OCI-LY7 (cell line): ENCODE measurements around the gene SLC29A1. TPM values are rescaled to one million over a fixed set of nuclear protein-coding genes. Genes with fewer than 3 reads are reported as not detected.

Experiments
- Bru-seq: library from RNA; stranded (reverse); fragments of 400-500 nt; gene quantifications from one replicate; lab custom pipeline; 2021; lab: Mats Ljungman, UMichigan
- BruChase-seq, 2 experiments: library from RNA; stranded (reverse); fragments of 400-500 nt; gene quantifications; one replicate each; lab custom pipeline; 2021; lab: Mats Ljungman, UMichigan
- BruUV-seq: library from RNA; stranded (reverse); fragments of 400-500 nt; replicated peaks from 2 replicates; lab custom pipeline; 2021; lab: Mats Ljungman, UMichigan
- CTCF ChIA-PET: fragments of 300-600 bp; sonication (Branson Sonifier 250); formaldehyde crosslinking; loops from one replicate; lab custom pipeline; 2022; ENCODE audit warnings: antibody characterized with exemption; ENCODE audit not compliant: unreplicated experiment; lab: Charles Lee
- POLR2A ChIA-PET: fragments of 300-600 bp; sonication (Branson Sonifier 250); formaldehyde crosslinking; loops from one replicate; lab custom pipeline; 2022; ENCODE audit warnings: antibody characterized with exemption; lab: Charles Lee
- DNase-seq: peaks from one replicate; pipeline ENCODE4 v3.0.0-alpha.2; 2015; ENCODE audit warnings: low spot score
- H2AFZ ChIP-seq: fragments of 200-600 bp; sonication (generic), shearing (Covaris generic); 2 replicates; pipeline ENCODE4 v1.6.1; 2014; ENCODE audit warnings: mild to moderate bottlenecking, antibody characterized with exemption, low read length, moderate library complexity
- H3K27ac ChIP-seq: fragments of 200-600 bp; sonication (generic); 2 replicates; pipeline ENCODE4 v1.5.1; 2014; ENCODE audit warnings: mixed run types, low read depth, mild to moderate bottlenecking, moderate library complexity, low read length, inconsistent platforms; ENCODE audit not compliant: poor library complexity, severe bottlenecking
- H3K36me3 ChIP-seq: fragments of 200-600 bp; sonication (generic); 2 replicates; pipeline ENCODE4 v1.6.1; 2014; ENCODE audit warnings: mild to moderate bottlenecking, antibody characterized with exemption, low read length, moderate library complexity, mixed read lengths; ENCODE audit not compliant: insufficient read depth
- H3K4me1 ChIP-seq: fragments of 200-600 bp; sonication (generic); 2 replicates; pipeline ENCODE4 v1.5.1; 2014; ENCODE audit warnings: mild to moderate bottlenecking, low read length; ENCODE audit not compliant: insufficient read depth, poor library complexity, severe bottlenecking
- H3K4me2 ChIP-seq: fragments of 200-600 bp; sonication (generic); 2 replicates; pipeline ENCODE4 v1.6.1; 2014; ENCODE audit warnings: mild to moderate bottlenecking, low read length
- H3K4me3 ChIP-seq: fragments of 200-600 bp; sonication (generic); 2 replicates; pipeline ENCODE4 v1.5.1; 2014; ENCODE audit warnings: mild to moderate bottlenecking, low read depth, low read length; ENCODE audit not compliant: poor library complexity, severe bottlenecking
- H3K79me2 ChIP-seq: fragments of 200-600 bp; sonication (generic); 2 replicates; pipeline ENCODE4 v1.6.1; 2016; ENCODE audit warnings: low read depth, mild to moderate bottlenecking, low read length, moderate library complexity, mixed read lengths; ENCODE audit not compliant: insufficient read depth
- H3K9me2 ChIP-seq: fragments of 200-600 bp; sonication (generic); 2 replicates; pipeline ENCODE4 v1.6.1; 2016; ENCODE audit warnings: mild to moderate bottlenecking, low read length, mixed read lengths; ENCODE audit not compliant: insufficient read depth
- H3K9me3 ChIP-seq: fragments of 200-600 bp; sonication (generic); 2 replicates; pipeline ENCODE4 v1.6.1; 2014; ENCODE audit warnings: mild to moderate bottlenecking, mixed run types, low read length, mixed read lengths
- H4K20me1 ChIP-seq: fragments of 200-600 bp; sonication (generic); 2 replicates; pipeline ENCODE4 v1.6.1; 2014; ENCODE audit warnings: mild to moderate bottlenecking, antibody characterized with exemption, low read length, moderate library complexity, mixed read lengths; ENCODE audit not compliant: insufficient read depth
- EZH2phosphoT487 ChIP-seq: fragments of 200-600 bp; sonication (generic); IDR thresholded peaks from 2 replicates; pipeline ENCODE4 v1.6.1; 2018; ENCODE audit warnings: low read depth, borderline replicate concordance, mild to moderate bottlenecking, mixed run types, antibody characterized with exemption, low read length, moderate library complexity, mixed read lengths
- intact Hi-C: fragments of 100-400 bp; cut with micrococcal nuclease; formaldehyde crosslinking; loops from one replicate; pipeline ENCODE4 v1.10.0; 2022; ENCODE audit not compliant: unreplicated experiment
- long read RNA-seq: library from polyadenylated mRNA; stranded (forward); transcript quantifications from one replicate; pipeline ENCODE4 v2.0.0, GENCODE V29; 2022
- total RNA-seq, 2 experiments: library from RNA; depleted of rRNA in 1 of 2; stranded (reverse); fragments of >200 nt in 1 of 2; shearing (Covaris generic) in 1 of 2; gene quantifications; 2 replicates each; pipeline ENCODE4 v1.2.3, GENCODE V29; 2014 to 2022
- TF ChIP-seq, protein P1 (sequence below): fragments of 200-600 bp; sonication (generic); conservative IDR thresholded peaks from 2 replicates; pipeline ENCODE4 v1.5.1; 2014; ENCODE audit warnings: mild to moderate bottlenecking, antibody characterized with exemption, low read length, moderate library complexity, mixed read lengths

The SLC29A1 gene
- 51.5 and 52.6 TPM in 2 replicates for total RNA-seq (2014; rRNA removed; shearing (Covaris generic))
- 54.1 and 64.6 TPM in 2 replicates for total RNA-seq (2022)
- Bru-seq, nascent RNA, result percentile 58 among the genes with signal in this experiment
- BruChase-seq, experiment 1, labeled RNA remaining after a 6-hour chase, result percentile 64 among the genes with signal in this experiment
- percentile 73 among the genes with signal in this experiment for BruChase-seq, experiment 2, labeled RNA remaining after a 2-hour chase
- long read RNA-seq, transcript SLC29A1-209 (13 exons, 2,318 nt), result minor isoform, 5 of 200 reads
- long read RNA-seq, transcript SLC29A1-206 (13 exons, 2,183 nt), result major isoform, 66 of 200 reads
- long read RNA-seq, partial matches to known transcripts, result 9 of 200 reads
- long read RNA-seq, other reads (novel, unspliced or antisense), result 117 of 200 reads

DNA sequence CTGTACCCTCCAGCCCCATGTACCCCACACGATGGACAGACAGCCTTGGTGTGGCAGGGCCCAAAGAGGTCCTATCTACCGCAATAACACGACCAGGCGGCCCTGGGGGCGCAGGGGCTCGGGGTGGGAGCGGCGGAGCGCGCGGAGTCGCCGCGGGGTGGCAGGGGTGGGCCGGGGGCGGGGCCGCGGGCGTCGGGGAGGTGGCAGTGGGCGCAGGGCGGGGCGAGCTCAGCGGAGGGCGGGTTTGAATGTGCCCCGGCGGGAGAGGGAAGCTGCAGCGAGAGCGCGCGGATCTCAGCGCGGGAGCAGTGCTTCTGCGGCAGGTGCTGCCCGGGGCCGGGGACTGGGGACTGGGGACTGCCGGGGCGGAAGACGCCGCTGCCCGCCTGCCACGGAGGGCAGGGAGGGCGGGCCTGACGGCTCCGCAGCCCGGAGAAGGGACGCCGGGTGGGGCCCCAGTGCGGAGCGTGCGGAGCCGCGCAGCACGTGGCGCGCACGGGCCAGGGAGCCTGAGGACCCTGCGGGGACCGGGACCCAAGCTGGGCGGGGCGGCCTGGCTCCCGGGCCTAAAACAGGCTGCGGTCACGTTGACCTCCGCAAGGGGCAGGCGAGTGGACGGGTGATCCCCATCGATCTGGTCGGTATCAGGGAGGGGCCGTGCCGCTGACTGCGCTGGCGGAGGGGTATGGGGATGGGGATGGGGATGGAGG is at the start of gene SLC29A1:
SLC29A1 (plus strand) TSS at position 277 of the 710 bp plus-strand sequence. CDS start 3,719 bp downstream, outside the sequence.
- BruUV-seq, result no TSS peak
- Histone ChIP-seq H3K79me2 (peaks cover 27% of the 10 kb centered on the region), H3K9me2 (no peaks in the 10 kb centered on the region), H3K36me3 (peaks cover 12% of the 10 kb centered on the region), H3K4me3 (peak within 1 kb of the TSS; percentile 83), H4K20me1 (peaks cover 10% of the 10 kb centered on the region), H3K4me1 (peaks cover 65% of the 10 kb centered on the region), H3K4me2 (peak within 1 kb of the TSS; percentile 99), H3K9me3 (no peaks in the 10 kb centered on the region), H2AFZ (peak within 1 kb of the TSS; percentile 67), H3K27ac (peak within 1 kb of the TSS; percentile 71)
- peak; percentile 91 for DNase-seq
- CTCF ChIA-PET, result interaction anchor here (0.9 to 2.5 kb wide), 5 partner anchors 12 to 33 kb away, joined by 3 to 15 read pairs (median 4); no protein-coding TSS in a partner anchor
- intact Hi-C loops, result loop anchor here (1.0 to 10.0 kb wide), 5 partner anchors 14 to 519 kb away; partner anchors contain the start of genes HSP90AB1, NFKBIE and VEGFA
- POLR2A ChIA-PET, result interaction anchor here (0.6 to 3.9 kb wide), 8 partner anchors 9 to 129 kb away, joined by 3 to 15 read pairs (median 4); no protein-coding TSS in a partner anchor
- TF ChIP-seq, protein P1, sequence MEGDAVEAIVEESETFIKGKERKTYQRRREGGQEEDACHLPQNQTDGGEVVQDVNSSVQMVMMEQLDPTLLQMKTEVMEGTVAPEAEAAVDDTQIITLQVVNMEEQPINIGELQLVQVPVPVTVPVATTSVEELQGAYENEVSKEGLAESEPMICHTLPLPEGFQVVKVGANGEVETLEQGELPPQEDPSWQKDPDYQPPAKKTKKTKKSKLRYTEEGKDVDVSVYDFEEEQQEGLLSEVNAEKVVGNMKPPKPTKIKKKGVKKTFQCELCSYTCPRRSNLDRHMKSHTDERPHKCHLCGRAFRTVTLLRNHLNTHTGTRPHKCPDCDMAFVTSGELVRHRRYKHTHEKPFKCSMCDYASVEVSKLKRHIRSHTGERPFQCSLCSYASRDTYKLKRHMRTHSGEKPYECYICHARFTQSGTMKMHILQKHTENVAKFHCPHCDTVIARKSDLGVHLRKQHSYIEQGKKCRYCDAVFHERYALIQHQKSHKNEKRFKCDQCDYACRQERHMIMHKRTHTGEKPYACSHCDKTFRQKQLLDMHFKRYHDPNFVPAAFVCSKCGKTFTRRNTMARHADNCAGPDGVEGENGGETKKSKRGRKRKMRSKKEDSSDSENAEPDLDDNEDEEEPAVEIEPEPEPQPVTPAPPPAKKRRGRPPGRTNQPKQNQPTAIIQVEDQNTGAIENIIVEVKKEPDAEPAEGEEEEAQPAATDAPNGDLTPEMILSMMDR, result no peak
- no peak for TF ChIP-seq EZH2phosphoT487

- CTCF ChIA-PET, result no interaction called here
- BruUV-seq, result no TSS peak
- intact Hi-C loops, result no loop called here
- Histone ChIP-seq H2AFZ (no peak overlapping the region), H3K4me1 (no peaks in the 10 kb centered on the region), H3K4me3 (no peak overlapping the region), H3K9me2 (no peaks in the 10 kb centered on the region), H4K20me1 (no peaks in the 10 kb centered on the region), H3K36me3 (no peaks in the 10 kb centered on the region), H3K79me2 (no peaks in the 10 kb centered on the region), H3K9me3 (no peaks in the 10 kb centered on the region), H3K27ac (no peak overlapping the region), H3K4me2 (no peak overlapping the region)
- no peak for TF ChIP-seq EZH2phosphoT487
- TF ChIP-seq, protein P1, result no peak
- DNase-seq, result no peak
- POLR2A ChIA-PET, result interaction anchor here (0.8 to 1.9 kb wide), 2 partner anchors 13 to 48 kb away, joined by 3 to 5 read pairs; no protein-coding TSS in a partner anchor
Measured at GRCh38 chr6:44176130-44176761, 47.1 kb upstream of the SLC29A1 start.
